Measurements from ENCODE around the gene KCTD10. TPM values are rescaled to one million over a fixed set of nuclear protein-coding genes. Genes with fewer than 3 reads are reported as not detected.

Gene KCTD10
- total RNA-seq, 1 experiment from 2014 or later = 56.7 TPM

GRCh38 chr12:109482894-109483293 is 5.8 kb upstream of the KCTD10 start:
- TF ChIP-seq, protein P1, sequence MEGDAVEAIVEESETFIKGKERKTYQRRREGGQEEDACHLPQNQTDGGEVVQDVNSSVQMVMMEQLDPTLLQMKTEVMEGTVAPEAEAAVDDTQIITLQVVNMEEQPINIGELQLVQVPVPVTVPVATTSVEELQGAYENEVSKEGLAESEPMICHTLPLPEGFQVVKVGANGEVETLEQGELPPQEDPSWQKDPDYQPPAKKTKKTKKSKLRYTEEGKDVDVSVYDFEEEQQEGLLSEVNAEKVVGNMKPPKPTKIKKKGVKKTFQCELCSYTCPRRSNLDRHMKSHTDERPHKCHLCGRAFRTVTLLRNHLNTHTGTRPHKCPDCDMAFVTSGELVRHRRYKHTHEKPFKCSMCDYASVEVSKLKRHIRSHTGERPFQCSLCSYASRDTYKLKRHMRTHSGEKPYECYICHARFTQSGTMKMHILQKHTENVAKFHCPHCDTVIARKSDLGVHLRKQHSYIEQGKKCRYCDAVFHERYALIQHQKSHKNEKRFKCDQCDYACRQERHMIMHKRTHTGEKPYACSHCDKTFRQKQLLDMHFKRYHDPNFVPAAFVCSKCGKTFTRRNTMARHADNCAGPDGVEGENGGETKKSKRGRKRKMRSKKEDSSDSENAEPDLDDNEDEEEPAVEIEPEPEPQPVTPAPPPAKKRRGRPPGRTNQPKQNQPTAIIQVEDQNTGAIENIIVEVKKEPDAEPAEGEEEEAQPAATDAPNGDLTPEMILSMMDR (IDR thresholded peaks at IDR 0.05; ENCODE audit: unreplicated experiment) = no peak
- intact Hi-C loops (cut with micrococcal nuclease; ENCODE audit: unreplicated experiment) = no loop called here
- peaks cover 15% of the 10 kb centered on the region for H3K36me3 Mint-ChIP-seq (ENCODE audit: insufficient read depth, unreplicated experiment)
- H3K27me3 Mint-ChIP-seq (ENCODE audit: unreplicated experiment) = no peaks in the 10 kb centered on the region
- no peak overlapping the region for H3K4me3 Mint-ChIP-seq (ENCODE audit: low read depth, unreplicated experiment)
- no peak overlapping the region for H3K27ac Mint-ChIP-seq (ENCODE audit: unreplicated experiment)
- no peak for DNase-seq
- no peaks in the 10 kb centered on the region for H3K9me3 Mint-ChIP-seq (ENCODE audit: low read depth, unreplicated experiment)
- CTCF ChIA-PET = no interaction called here
- H3K4me1 Mint-ChIP-seq (ENCODE audit: low read depth, unreplicated experiment) = peaks cover 11% of the 10 kb centered on the region
- BruUV-seq (replicated peaks) = no TSS peak

DNA sequence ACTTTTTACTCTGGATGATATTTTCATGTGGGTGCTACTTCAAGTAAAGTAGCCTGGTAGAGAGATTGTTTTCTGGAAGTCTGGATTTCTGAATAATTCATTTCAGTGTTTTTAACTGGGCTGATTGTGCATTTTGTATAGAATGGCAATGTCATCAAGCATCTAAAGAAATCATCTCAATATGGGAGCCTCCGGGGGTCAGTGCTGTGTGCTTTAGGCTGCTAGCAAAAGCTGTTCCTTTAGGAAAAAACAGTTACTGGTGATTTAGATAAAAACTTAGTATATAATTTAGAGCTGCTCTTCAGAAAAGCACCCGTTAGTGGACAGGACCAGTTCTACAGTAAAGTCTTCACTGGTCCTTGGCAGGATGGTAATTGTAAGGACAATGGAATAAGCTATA is 5.4 kb upstream of the KCTD10 start:
- Mint-ChIP-seq H3K4me1 (ENCODE audit: low read depth, unreplicated experiment) (peaks cover 11% of the 10 kb centered on the region), H3K36me3 (ENCODE audit: insufficient read depth, unreplicated experiment) (peaks cover 19% of the 10 kb centered on the region), H3K27me3 (ENCODE audit: unreplicated experiment) (no peaks in the 10 kb centered on the region), H3K9me3 (ENCODE audit: low read depth, unreplicated experiment) (no peaks in the 10 kb centered on the region), H3K27ac (ENCODE audit: unreplicated experiment) (no peak overlapping the region), H3K4me3 (ENCODE audit: low read depth, unreplicated experiment) (no peak overlapping the region)
- intact Hi-C loops (cut with micrococcal nuclease; ENCODE audit: unreplicated experiment) = no loop called here
- no TSS peak for BruUV-seq (replicated peaks)
- no peak for DNase-seq
- TF ChIP-seq, protein P1 (IDR thresholded peaks at IDR 0.05; ENCODE audit: unreplicated experiment) = no peak
- CTCF ChIA-PET = no interaction called here

DNA sequence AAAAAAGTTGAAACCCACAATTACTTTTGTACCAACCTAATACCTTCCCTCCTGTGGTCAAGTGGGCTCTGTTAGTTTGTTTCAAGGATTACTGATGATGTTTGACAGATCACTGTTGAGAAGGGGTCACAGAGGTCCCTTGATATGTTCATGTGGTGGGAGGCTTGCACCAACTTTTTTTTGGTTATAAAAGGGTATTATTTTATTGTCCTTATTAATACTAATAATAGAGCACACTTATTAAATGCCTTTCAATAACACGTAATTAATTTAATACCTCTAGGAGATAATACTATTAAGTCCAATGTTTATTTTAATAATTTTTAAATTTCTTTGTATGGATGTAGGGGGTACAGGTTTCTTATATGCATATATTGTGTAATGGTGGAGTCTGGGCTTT is 4.8 kb upstream of the KCTD10 start:
- CTCF ChIA-PET = no interaction called here
- Mint-ChIP-seq H3K27ac (ENCODE audit: unreplicated experiment) (no peak overlapping the region), H3K36me3 (ENCODE audit: insufficient read depth, unreplicated experiment) (peaks cover 26% of the 10 kb centered on the region), H3K4me1 (ENCODE audit: low read depth, unreplicated experiment) (peaks cover 11% of the 10 kb centered on the region), H3K9me3 (ENCODE audit: low read depth, unreplicated experiment) (no peaks in the 10 kb centered on the region), H3K27me3 (ENCODE audit: unreplicated experiment) (no peaks in the 10 kb centered on the region), H3K4me3 (ENCODE audit: low read depth, unreplicated experiment) (no peak overlapping the region)
- TF ChIP-seq, protein P1 (IDR thresholded peaks at IDR 0.05; ENCODE audit: unreplicated experiment) = no peak
- no peak for DNase-seq
- BruUV-seq (replicated peaks) = no TSS peak
- intact Hi-C loops (cut with micrococcal nuclease; ENCODE audit: unreplicated experiment) = no loop called here

GRCh38 chr12:109480356-109480755 is 3.3 kb upstream of the KCTD10 start:
- TF ChIP-seq, protein P1 (IDR thresholded peaks at IDR 0.05; ENCODE audit: unreplicated experiment) = no peak
- intact Hi-C loops (cut with micrococcal nuclease; ENCODE audit: unreplicated experiment) = no loop called here
- DNase-seq = no peak
- Mint-ChIP-seq H3K9me3 (ENCODE audit: low read depth, unreplicated experiment) (no peaks in the 10 kb centered on the region), H3K4me3 (ENCODE audit: low read depth, unreplicated experiment) (no peak overlapping the region), H3K4me1 (ENCODE audit: low read depth, unreplicated experiment) (peaks cover 11% of the 10 kb centered on the region), H3K36me3 (ENCODE audit: insufficient read depth, unreplicated experiment) (peaks cover 32% of the 10 kb centered on the region), H3K27me3 (ENCODE audit: unreplicated experiment) (no peaks in the 10 kb centered on the region), H3K27ac (ENCODE audit: unreplicated experiment) (no peak overlapping the region)
- no TSS peak for BruUV-seq (replicated peaks)
- CTCF ChIA-PET = no interaction called here
